Measurements from ENCODE around the gene LRRC72. TPM values are rescaled to one million over a fixed set of nuclear protein-coding genes. Genes with fewer than 3 reads are reported as not detected.
"Not testable (repeated sequence)": the region's sequence is repeated elsewhere in the genome, so short reads cannot be mapped to it uniquely, and the experiment has no call there.

The LRRC72 gene
- total and polyA plus RNA-seq, 2 experiments from 2014 or later, result not detected

DNA sequence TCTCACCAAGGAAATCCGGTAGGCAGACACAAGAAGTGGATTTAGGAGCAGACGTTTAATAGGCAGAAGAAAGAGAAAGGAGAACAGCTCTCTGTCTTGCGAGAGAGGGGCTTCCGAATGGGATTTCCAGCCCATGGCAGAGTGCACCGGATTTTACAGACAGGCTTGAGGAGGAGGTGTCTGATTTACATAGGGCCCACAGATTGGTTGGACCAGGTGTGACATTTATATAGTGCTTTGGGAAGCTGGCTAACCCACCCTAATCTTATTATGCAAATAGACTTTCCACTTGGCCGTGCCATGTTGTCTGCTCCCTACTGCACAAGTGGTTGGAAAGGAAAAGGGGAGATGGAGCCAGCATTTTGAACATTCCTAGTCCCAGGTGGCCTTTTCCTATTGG, 61.2 kb downstream of the LRRC72 start:
- no peak overlapping the region for H3K27ac ChIP-seq
- peaks cover 10% of the 10 kb centered on the region for H3K4me1 ChIP-seq (ENCODE audit: low read depth)
- DNase-seq (ENCODE audit: low read depth in 1 of 2, low spot score in 1 of 2), result peak in 1 of 2 donors; percentile 36
- no peaks in the 10 kb centered on the region for H3K9me3 ChIP-seq (ENCODE audit: low read depth)
- TF ChIP-seq CTCF (IDR thresholded peaks at IDR 0.05; ENCODE audit: low read depth, low read length), result no peak
- H3K36me3 ChIP-seq, result no peaks in the 10 kb centered on the region
- no peak overlapping the region for H3K4me3 ChIP-seq
- H3K27me3 ChIP-seq, result no peaks in the 10 kb centered on the region

- Histone ChIP-seq H3K4me1 (ENCODE audit: low read depth) (peaks cover 11% of the 10 kb centered on the region), H3K9me3 (ENCODE audit: low read depth) (no peaks in the 10 kb centered on the region), H3K27me3 (no peaks in the 10 kb centered on the region), H3K4me3 (no peak overlapping the region), H3K27ac (no peak overlapping the region), H3K36me3 (no peaks in the 10 kb centered on the region)
- no peak for DNase-seq (ENCODE audit: low read depth in 1 of 2, low spot score in 1 of 2)
- no peak for TF ChIP-seq CTCF (IDR thresholded peaks at IDR 0.05; ENCODE audit: low read depth, low read length)
These were observed 63.3 kb downstream of the LRRC72 start for GRCh38 chr7:16589881-16590280.

- H3K4me3 ChIP-seq, result no peak overlapping the region
- H3K36me3 ChIP-seq, result no peaks in the 10 kb centered on the region
- peak in 1 of 2 donors; percentile 30 for DNase-seq (ENCODE audit: low read depth in 1 of 2, low spot score in 1 of 2)
- H3K9me3 ChIP-seq (ENCODE audit: low read depth), result no peaks in the 10 kb centered on the region
- peaks cover 16% of the 10 kb centered on the region for H3K4me1 ChIP-seq (ENCODE audit: low read depth)
- H3K27me3 ChIP-seq, result no peaks in the 10 kb centered on the region
- no peak for TF ChIP-seq CTCF (IDR thresholded peaks at IDR 0.05; ENCODE audit: low read depth, low read length)
- no peak overlapping the region for H3K27ac ChIP-seq
These were observed 63.8 kb downstream of the LRRC72 start for GRCh38 chr7:16590424-16590823.

GRCh38 chr7:16592395-16592794, 65.8 kb downstream of the LRRC72 start:
- H3K4me3 ChIP-seq, result no peak overlapping the region
- H3K9me3 ChIP-seq (ENCODE audit: low read depth), result no peaks in the 10 kb centered on the region
- H3K27me3 ChIP-seq, result no peaks in the 10 kb centered on the region
- TF ChIP-seq CTCF (IDR thresholded peaks at IDR 0.05; ENCODE audit: low read depth, low read length), result no peak
- no peak for DNase-seq (ENCODE audit: low read depth in 1 of 2, low spot score in 1 of 2)
- H3K36me3 ChIP-seq, result no peaks in the 10 kb centered on the region
- peaks cover 24% of the 10 kb centered on the region for H3K4me1 ChIP-seq (ENCODE audit: low read depth)
- no peak overlapping the region for H3K27ac ChIP-seq

- DNase-seq (ENCODE audit: low read depth in 1 of 2, low spot score in 1 of 2), result no peak
- no peak for TF ChIP-seq CTCF (IDR thresholded peaks at IDR 0.05; ENCODE audit: low read depth, low read length)
- Histone ChIP-seq H3K27me3 (no peaks in the 10 kb centered on the region), H3K4me1 (ENCODE audit: low read depth) (peaks cover 24% of the 10 kb centered on the region), H3K27ac (no peak overlapping the region), H3K4me3 (no peak overlapping the region), H3K9me3 (ENCODE audit: low read depth) (no peaks in the 10 kb centered on the region), H3K36me3 (no peaks in the 10 kb centered on the region)
These were observed 67.4 kb downstream of the LRRC72 start for GRCh38 chr7:16594061-16594460.

- no peak for DNase-seq (ENCODE audit: low read depth in 1 of 2, low spot score in 1 of 2)
- no peak for TF ChIP-seq CTCF (IDR thresholded peaks at IDR 0.05; ENCODE audit: low read depth, low read length)
- H3K4me3 ChIP-seq, result no peak overlapping the region
These were observed 68.1 kb downstream of the LRRC72 start for GRCh38 chr7:16594676-16595075.

GRCh38 chr7:16595596-16595995, 69.0 kb downstream of the LRRC72 start:
- not testable (repeated sequence) for H3K9me3 ChIP-seq (ENCODE audit: low read depth); DNase-seq (ENCODE audit: low read depth in 1 of 2, low spot score in 1 of 2); H3K27me3 ChIP-seq; H3K4me3 ChIP-seq
- Histone ChIP-seq H3K4me1 (ENCODE audit: low read depth) (peaks cover 15% of the 10 kb centered on the region), H3K27ac (peak overlapping the region; percentile 79), H3K36me3 (peaks cover 11% of the 10 kb centered on the region)

More at GRCh38 chr7:16594676-16595075, 68.1 kb downstream of the LRRC72 start:
- H3K27me3 ChIP-seq, result no peaks in the 10 kb centered on the region
- H3K4me1 ChIP-seq (ENCODE audit: low read depth), result peaks cover 24% of the 10 kb centered on the region
- peaks cover 2% of the 10 kb centered on the region for H3K36me3 ChIP-seq
- peak overlapping the region; percentile 79 for H3K27ac ChIP-seq
- no peaks in the 10 kb centered on the region for H3K9me3 ChIP-seq (ENCODE audit: low read depth)

Data from cardiac muscle cell (in vitro differentiated cells and primary cell).